Left colon (tissue), 2 donors: ENCODE measurements around the gene CRHR1. TPM values are rescaled to one million over a fixed set of nuclear protein-coding genes. Genes with fewer than 3 reads are reported as not detected.

Source experiments
- ATAC-seq: fragments of 200-7000 bp; cut with Tn5 transposase; one replicate; pipeline ENCODE4 v1.9.1; 2020; ENCODE audit warnings: mild to moderate bottlenecking, moderate library complexity
- DNase-seq, 2 donors: peaks; one replicate each; pipeline ENCODE4 v3.0.0-alpha.2; 2020
- intact Hi-C, 2 donors: fragments of 100-400 bp; cut with DNase I in 1 of 2; cut with micrococcal nuclease in 1 of 2; formaldehyde crosslinking; loops; one replicate each; pipeline versions ENCODE4 v1.11.2 to v1.14.0; 2022; cut with DNase I, micrococcal nuclease
- total RNA-seq, 2 donors: library from RNA; stranded (reverse); fragmentation: NEBNext Ultra II Directional; extraction: Animal tissue kit (Norgen Biotek cat#: 25700); gene quantifications; one replicate each; pipeline ENCODE4 v1.2.1, GENCODE V29; 2021
- donor health status: DM: no; HTN: no; CAD: no.
- donor health status: DM: yes; HTN: yes; CAD: no.

CRHR1 gene
- total RNA-seq, 2 donors from 2014 or later = not detected

DNA sequence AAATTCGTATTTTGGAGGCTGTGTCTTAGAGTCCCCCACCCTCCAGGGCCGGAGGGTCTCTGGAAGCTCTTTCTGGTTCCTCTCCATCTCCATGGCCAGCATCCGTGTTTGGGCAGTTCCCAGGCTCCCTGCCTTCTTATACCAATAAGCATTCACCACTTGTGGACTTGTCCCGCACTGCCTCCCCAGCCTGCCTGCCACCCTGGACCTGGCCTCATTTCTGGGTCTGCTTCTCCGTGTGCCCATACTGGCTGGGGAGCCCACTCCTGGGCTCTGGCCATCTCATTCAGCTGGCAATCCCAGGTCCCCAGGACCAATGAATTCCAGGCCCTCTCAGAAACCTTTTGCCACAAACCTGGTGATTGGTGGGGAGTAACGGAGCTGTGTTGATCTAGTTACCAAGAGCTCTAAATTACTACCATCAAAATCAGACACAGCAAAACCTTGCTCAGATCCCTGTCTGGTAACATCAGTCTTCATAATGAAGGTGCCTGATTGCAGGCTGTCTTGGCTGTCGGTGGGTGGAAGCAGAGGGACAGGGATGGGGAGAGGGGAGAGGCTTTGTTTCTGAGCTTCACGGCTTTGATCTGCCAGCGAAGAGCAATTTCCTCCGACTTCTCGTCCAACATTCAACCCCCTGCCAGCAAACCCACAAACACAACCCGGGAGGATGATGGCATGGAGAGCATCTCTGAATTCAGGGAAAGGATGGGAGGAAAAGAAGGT lies 27.7 kb upstream of the CRHR1 start:
- no peak for ATAC-seq
- intact Hi-C loops = no loop called here
- DNase-seq = no peak

- DNase-seq = no peak
- intact Hi-C loops = no loop called here
- no peak for ATAC-seq
Measured at GRCh38 chr17:45757431-45758218, 26.5 kb upstream of the CRHR1 start.

- ATAC-seq (no peak), DNase-seq (no peak)
- intact Hi-C loops = no loop called here
Measured at GRCh38 chr17:45758544-45758943, 25.6 kb upstream of the CRHR1 start.

DNA sequence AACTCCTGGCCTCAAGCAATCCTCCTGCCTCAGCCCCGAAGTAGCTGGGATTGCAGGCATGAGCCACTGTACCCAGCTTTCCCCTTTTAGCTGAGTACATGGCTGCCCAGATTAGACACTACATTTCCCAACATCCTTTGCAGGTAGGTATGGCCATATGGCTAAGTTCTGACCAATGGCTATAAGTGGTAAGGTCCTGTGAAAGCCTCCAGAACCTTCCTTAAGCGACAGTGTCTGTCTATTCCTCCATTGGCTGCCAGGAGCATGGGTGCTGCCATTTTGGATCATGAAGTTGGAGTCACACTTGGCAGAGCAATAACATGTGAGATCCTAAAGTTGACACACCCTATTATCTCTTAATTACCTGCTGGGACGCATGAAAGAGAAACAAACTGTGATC lies 24.4 kb upstream of the CRHR1 start:
- intact Hi-C loops = no loop called here
- ATAC-seq (no peak), DNase-seq (no peak)

DNA sequence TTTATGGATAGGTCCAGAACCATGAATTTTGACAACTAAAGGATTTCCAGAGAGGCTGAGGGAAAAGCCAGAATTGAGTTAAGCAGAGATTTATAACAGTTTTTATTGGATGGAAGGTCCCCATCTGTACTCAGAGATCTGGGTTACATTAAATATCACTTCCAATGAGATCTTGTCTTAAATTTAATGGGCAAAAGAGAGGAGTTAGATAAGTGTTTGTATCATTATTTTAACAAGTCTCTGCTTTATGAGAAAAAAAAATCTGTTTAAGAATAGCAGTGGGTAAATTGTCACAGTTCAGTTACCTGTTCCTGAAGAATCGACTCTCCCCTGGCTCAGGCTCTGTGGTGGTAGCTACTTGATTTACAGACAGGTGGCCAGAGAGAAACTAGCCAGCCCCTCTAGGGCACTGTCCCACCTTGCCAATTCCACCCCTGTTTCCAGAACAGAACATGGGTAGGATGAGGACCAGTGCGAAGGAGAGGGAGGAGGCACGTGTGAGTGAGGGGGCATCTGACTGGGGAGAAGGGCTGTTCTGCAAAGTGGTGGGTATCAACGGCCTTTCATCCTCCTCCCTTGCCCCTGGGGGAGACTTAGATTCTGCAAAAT lies 22.1 kb upstream of the CRHR1 start:
- intact Hi-C loops = no loop called here
- ATAC-seq = no peak
- DNase-seq = no peak

DNA sequence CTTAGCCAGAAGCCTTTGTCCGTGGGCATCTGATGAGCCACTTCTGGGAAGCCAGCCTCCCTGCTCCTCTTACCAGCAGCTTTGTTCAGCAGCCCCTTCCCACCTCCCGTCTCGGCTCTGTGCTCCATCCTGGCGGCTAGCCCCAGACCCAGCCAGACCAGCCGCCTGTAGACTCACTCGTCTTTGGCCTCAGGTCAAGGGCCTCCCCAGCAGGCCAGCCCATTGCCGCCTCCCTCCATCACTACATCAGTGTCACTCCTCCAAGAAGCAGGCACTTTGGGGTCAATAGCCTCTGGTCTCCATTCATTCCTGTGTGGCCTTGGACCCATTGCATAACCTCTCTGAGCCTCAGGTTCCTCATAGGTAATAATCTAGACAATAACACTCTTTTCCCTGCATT lies 20.9 kb upstream of the CRHR1 start:
- DNase-seq = no peak
- intact Hi-C loops = no loop called here
- ATAC-seq = no peak

DNA sequence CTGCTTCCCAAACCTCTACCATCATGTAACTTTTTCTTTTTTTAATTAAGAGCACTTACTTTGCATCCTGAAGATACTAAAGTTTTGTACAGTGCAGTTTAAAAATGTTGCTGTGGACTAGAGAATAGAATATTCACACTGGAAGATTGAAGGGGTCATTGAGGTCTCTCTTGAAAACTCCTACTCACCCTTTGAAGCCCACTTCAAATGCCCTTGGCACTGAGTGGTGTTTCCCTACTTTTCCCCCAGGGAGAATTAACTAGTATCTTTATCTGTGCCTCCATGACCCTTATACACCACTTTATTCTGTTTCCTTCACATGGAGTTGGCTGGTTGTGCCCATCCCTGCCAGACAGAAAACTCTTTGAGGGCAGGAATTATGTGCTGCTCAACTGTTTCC lies 19.6 kb upstream of the CRHR1 start:
- intact Hi-C loops = no loop called here
- DNase-seq (no peak), ATAC-seq (no peak)

DNA sequence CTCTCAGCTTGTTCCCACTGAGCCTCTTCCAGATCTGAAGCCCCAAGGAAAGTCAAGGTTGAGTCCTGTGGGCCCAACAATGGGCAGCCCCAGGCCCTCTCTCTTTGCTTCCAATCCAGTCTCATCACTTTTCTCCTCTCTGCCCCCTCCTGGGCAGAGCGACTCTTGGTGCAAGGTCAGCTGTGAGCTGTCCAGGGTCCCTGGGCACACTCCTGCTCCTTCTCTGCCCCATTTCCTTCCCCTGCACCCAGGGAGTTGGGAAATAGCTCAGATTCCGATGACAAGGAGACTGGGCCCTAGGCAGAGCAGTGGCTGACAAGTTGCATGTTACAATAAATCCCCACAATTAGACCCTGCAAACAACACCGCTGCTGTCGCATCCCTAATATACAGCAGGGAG lies 16.1 kb upstream of the CRHR1 start:
- intact Hi-C loops = no loop called here

DNA sequence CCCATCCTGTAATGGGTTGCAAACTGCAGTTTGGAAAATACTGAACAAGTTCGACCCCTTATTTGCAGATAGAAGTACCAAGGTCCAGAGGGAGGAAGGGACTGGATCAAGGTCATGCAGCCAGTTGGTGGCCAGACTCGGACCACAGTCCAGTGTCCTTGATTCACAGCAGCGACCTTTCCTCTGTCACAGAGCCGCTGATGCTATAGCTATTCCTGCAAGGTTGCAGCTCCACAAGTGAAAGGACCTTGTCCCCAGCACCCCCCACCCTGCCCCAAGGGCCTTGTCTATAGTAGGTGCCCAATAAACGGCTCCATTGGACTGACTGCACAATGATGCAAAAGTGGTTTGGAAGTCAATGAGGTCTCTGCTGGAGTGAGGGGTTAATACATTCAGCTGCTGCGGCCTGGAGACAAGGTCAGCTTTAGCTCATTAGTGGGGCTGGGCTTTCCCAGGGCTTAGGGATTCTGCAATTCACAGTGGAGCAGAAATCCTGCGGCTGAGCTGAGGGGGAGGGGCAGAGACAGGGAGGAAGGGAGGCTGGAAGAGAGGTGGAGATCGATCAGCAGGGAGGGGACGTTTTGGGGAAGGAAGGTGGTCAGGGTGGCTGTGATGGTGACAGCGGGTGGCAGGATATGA lies 13.4 kb upstream of the CRHR1 start:
- ATAC-seq (no peak), DNase-seq (no peak)
- intact Hi-C loops = no loop called here

More for the DNA sequence above, 16.1 kb upstream of the CRHR1 start:
- no peak for ATAC-seq
- no peak for DNase-seq

GRCh38 chr17:45771271-45771959 lies 12.7 kb upstream of the CRHR1 start:
- no peak for DNase-seq
- no peak for ATAC-seq
- intact Hi-C loops = no loop called here

- intact Hi-C loops = no loop called here
- ATAC-seq (no peak), DNase-seq (no peak)
Measured at GRCh38 chr17:45775148-45775547, 9.0 kb upstream of the CRHR1 start.

DNA sequence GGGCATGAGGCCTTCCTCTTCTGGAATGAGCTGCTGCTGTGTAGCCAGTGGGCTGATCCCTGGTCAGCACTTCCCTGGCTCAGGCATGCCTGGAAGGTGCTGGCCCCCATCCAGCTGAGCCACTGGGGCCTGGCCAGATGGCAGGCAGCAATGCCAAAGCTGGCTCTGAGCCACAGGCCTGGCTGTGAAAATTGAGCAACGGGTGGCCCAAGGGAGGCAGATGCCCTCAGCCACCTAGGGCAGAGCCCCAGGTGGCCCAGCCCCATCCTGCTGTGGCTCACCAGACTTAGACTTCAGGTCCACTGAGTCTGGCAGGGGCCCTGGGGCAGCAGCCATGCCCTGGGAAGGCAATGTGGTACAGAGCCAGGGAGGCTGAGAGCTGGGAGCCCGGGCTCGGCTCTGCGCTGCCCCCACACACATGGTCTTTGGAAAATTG lies 8.5 kb upstream of the CRHR1 start:
- intact Hi-C loops = no loop called here
- DNase-seq (peak in 1 of 2 donors; percentile 18), ATAC-seq (peak; percentile 34)

- intact Hi-C loops = no loop called here
- no peak for ATAC-seq
- DNase-seq = no peak
Measured at GRCh38 chr17:45776896-45777295, 7.2 kb upstream of the CRHR1 start.

DNA sequence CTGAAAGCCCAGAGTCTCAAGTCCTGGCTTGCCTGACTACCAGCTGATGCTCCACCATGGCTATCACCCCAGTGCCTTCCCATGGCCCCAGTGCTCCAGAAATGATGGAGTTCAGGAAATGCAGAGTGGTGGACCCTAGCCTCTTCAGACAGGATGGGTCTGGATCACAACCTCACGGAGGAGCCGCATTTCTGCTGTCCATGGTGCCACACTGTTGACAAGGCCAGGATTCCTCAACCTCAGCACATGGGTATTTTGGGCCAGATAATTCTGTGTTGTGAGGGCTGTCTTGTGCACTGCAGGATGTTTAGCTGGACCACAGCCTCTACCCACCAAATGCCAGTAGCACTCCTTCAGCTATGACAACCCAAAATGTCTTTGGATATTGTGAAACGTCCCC lies 6.7 kb upstream of the CRHR1 start:
- intact Hi-C loops = no loop called here
- DNase-seq = no peak
- ATAC-seq = no peak

DNA sequence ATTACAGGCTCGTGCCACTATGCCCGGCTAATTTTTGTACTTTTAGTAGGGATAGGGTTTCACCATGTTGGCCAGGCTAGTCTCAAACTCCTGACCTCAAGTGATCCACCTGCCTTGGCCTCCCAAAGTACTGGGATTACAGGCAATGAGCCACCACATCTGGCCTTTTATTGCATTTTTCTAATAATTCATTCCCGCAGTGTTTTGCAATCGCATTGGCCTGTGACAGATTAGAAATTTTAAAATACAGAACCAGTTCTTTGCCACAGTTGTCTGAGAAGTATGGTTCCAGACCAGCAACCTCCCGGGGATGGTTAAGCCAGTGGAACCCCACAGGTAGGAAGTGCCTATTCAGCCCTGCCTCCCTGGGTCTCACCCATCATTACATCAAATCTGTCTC lies 3.2 kb upstream of the CRHR1 start:
- ATAC-seq = no peak
- no peak for DNase-seq
- intact Hi-C loops = no loop called here

DNA sequence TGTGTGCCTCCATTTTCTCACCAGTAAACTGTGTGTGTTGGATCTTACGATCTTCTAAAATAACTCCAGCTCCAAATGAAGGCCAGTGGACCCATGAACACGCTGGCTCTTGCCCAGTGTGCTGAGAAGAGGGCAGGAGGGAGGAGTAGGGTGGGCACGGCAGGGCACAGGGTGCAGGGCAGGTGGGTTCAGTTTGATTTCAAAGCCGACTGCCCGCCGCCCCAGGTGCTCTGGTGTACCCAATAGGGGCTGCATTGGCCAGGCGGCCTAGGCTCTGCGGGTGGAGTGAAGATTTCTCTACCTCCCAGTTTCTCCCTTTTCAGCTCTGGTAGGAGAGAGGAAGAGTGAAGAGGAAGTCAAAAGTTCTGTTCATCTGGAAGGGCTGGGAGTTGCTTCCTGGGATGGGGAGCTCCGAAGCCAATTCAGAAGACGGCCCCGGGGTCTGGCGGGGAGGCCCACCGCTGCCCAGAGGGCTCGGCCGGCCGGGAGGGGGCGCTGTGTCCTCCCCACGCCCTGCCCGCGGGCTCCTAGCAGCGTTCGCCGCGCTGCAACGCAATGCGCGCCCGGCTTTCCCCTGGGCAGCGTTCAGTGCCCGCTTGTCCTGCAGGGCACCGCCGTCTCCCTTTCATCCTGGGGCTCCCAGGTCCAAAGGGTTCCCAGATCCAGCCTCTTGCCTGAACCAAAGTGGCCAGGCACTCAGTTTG lies 1.1 kb upstream of the CRHR1 start:
- peak in 1 of 2 donors; percentile 14 for DNase-seq
- peak; percentile 31 for ATAC-seq
- intact Hi-C loops = no loop called here

- DNase-seq (no peak), ATAC-seq (no peak)
- intact Hi-C loops = no loop called here
Measured at GRCh38 chr17:45783593-45784292, 377 bp upstream of the CRHR1 start.
